Keratinocyte (primary cell): ENCODE results near the gene MAP4K2. TPM values are rescaled to one million over a fixed set of nuclear protein-coding genes. Genes with fewer than 3 reads are reported as not detected.

Experiments
- DNase-seq: peaks from one replicate; pipeline ENCODE4 v3.0.0-alpha.2; 2011; ENCODE audit warnings: low read depth, missing footprints, low spot score
- FAIRE-seq: peaks from 2 replicates; lab custom pipeline; 2011; peaks lifted over from hg19 to GRCh38; lab: Jason Lieb, UNC
- H2AFZ ChIP-seq: 2 replicates; pipeline ENCODE4 v1.6.0; 2012; ENCODE audit warnings: low read length, control low read depth, inconsistent platforms; ENCODE audit not compliant: control insufficient read depth
- H3K27ac ChIP-seq: 2 replicates; pipeline ENCODE4 v1.5.1; 2011; ENCODE audit warnings: low read length; ENCODE audit not compliant: control insufficient read depth, insufficient read depth
- H3K27me3 ChIP-seq: 3 replicates; pipeline ENCODE4 v1.6.0; 2011; ENCODE audit warnings: low read length; ENCODE audit not compliant: control insufficient read depth, insufficient read depth; ENCODE audit errors: extremely low read depth
- H3K36me3 ChIP-seq, 2 experiments: 2 replicates in 1 of 2; 3 replicates in 1 of 2; pipeline ENCODE4 v1.5.1; 2011; ENCODE audit warnings: low read length in 2 of 2, mild to moderate bottlenecking in 1 of 2; ENCODE audit not compliant: control insufficient read depth in 2 of 2, insufficient read depth in 2 of 2; ENCODE audit errors: extremely low read depth in 1 of 2
- H3K4me1 ChIP-seq: 3 replicates; pipeline ENCODE4 v1.5.1; 2011; ENCODE audit warnings: low read length; ENCODE audit not compliant: control insufficient read depth, insufficient read depth; ENCODE audit errors: extremely low read depth
- H3K4me2 ChIP-seq: 3 replicates; pipeline ENCODE4 v1.6.0; 2011; ENCODE audit warnings: low read depth, low read length; ENCODE audit not compliant: control insufficient read depth, insufficient read depth; ENCODE audit errors: extremely low read depth
- H3K4me3 ChIP-seq, 3 experiments: fragments of 200-600 bp in 1 of 3; sonication (generic) in 1 of 3; 2 replicates in 2 of 3; 3 replicates in 1 of 3; pipeline ENCODE4 v1.5.1; 2011 to 2016; ENCODE audit warnings: low read length in 3 of 3, mild to moderate bottlenecking in 3 of 3, control low read depth in 2 of 3, inconsistent platforms in 1 of 3, low read depth in 1 of 3, mixed read lengths in 1 of 3, mixed run types in 1 of 3, moderate library complexity in 1 of 3; ENCODE audit not compliant: control insufficient read depth in 2 of 3, insufficient read depth in 2 of 3; ENCODE audit errors: extremely low read depth in 1 of 3
- H3K79me2 ChIP-seq: 2 replicates; pipeline ENCODE4 v1.6.0; 2012; ENCODE audit warnings: low read length; ENCODE audit not compliant: control insufficient read depth, insufficient read depth
- H3K9ac ChIP-seq: 3 replicates; pipeline ENCODE4 v1.6.0; 2011; ENCODE audit warnings: low read length; ENCODE audit not compliant: control insufficient read depth, insufficient read depth; ENCODE audit errors: extremely low read depth
- H3K9me1 ChIP-seq: 3 replicates; pipeline ENCODE4 v1.6.0; 2011; ENCODE audit warnings: low read length; ENCODE audit not compliant: control insufficient read depth, insufficient read depth; ENCODE audit errors: extremely low read depth
- H3K9me3 ChIP-seq: 2 replicates; pipeline ENCODE4 v1.5.1; 2012; ENCODE audit warnings: low read depth, low read length; ENCODE audit not compliant: control insufficient read depth
- H4K20me1 ChIP-seq: 3 replicates; pipeline ENCODE4 v1.6.0; 2011; ENCODE audit warnings: low read length; ENCODE audit not compliant: control insufficient read depth, insufficient read depth; ENCODE audit errors: extremely low read depth
- EZH2 ChIP-seq: IDR thresholded peaks from one replicate; pipeline ENCODE4 v1.6.1; 2012; ENCODE audit warnings: inconsistent platforms, mild to moderate bottlenecking, low read length, moderate library complexity
- dilution Hi-C: fragments of 300-500 bp; cut with MboI; formaldehyde crosslinking; loops from one replicate; pipeline ENCODE4 v1.7.0; 2020; ENCODE audit warnings: low sequenced_read_pairs; ENCODE audit not compliant: extremely low pct_ligation_motif_present
- polyA plus RNA-seq, 5 experiments: library from polyadenylated mRNA; depleted of rRNA in 3 of 5; stranded (reverse) in 3 of 5; stranded (forward) in 1 of 5; unstranded in 1 of 5; fragments of >200 nt; gene quantifications; 1 replicate in 1 of 5; 2 replicates in 3 of 5; 3 replicates in 1 of 5; pipeline versions ENCODE4 v1.2.1 to v1.2.3, GENCODE V29; 2011 to 2012; ENCODE audit warnings: missing spikeins in 2 of 5, low read depth in 1 of 5, low replicate concordance in 1 of 5
- TF ChIP-seq, protein P1 (sequence below), 3 experiments: IDR thresholded peaks in 1 of 3; conservative IDR thresholded peaks in 1 of 3; optimal IDR thresholded peaks in 1 of 3; 2 replicates in 2 of 3; 3 replicates in 1 of 3; pipeline versions ENCODE3 to v1.5.1; 2011; ENCODE audit warnings: low read length in 3 of 3, mild to moderate bottlenecking in 3 of 3, moderate library complexity in 2 of 3, control low read depth in 1 of 3, inconsistent platforms in 1 of 3; ENCODE audit not compliant: insufficient read depth in 2 of 3; ENCODE audit errors: extremely low read depth in 1 of 3

Gene MAP4K2
- polyA plus RNA-seq, 1 donor (not counting 4 experiments of a cell fraction or from before 2014, with no cell fraction given): 6.7 TPM

- Histone ChIP-seq H3K79me2 (no peaks in the 10 kb centered on the region), H3K27me3 (no peaks in the 10 kb centered on the region), H4K20me1 (no peaks in the 10 kb centered on the region), H3K4me2 (no peak overlapping the region), H3K36me3 (peaks cover 20 to 41% of the 10 kb centered on the region in 2 experiments), H3K9me1 (no peaks in the 10 kb centered on the region), H3K4me1 (peaks cover 11% of the 10 kb centered on the region), H2AFZ (no peak overlapping the region), H3K27ac (no peak overlapping the region), H3K9me3 (no peaks in the 10 kb centered on the region), H3K9ac (no peak overlapping the region), H3K4me3 (no peak overlapping the region)
- dilution Hi-C loops: no loop called here
- TF ChIP-seq EZH2: no peak
- TF ChIP-seq, protein P1, sequence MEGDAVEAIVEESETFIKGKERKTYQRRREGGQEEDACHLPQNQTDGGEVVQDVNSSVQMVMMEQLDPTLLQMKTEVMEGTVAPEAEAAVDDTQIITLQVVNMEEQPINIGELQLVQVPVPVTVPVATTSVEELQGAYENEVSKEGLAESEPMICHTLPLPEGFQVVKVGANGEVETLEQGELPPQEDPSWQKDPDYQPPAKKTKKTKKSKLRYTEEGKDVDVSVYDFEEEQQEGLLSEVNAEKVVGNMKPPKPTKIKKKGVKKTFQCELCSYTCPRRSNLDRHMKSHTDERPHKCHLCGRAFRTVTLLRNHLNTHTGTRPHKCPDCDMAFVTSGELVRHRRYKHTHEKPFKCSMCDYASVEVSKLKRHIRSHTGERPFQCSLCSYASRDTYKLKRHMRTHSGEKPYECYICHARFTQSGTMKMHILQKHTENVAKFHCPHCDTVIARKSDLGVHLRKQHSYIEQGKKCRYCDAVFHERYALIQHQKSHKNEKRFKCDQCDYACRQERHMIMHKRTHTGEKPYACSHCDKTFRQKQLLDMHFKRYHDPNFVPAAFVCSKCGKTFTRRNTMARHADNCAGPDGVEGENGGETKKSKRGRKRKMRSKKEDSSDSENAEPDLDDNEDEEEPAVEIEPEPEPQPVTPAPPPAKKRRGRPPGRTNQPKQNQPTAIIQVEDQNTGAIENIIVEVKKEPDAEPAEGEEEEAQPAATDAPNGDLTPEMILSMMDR (optimal IDR thresholded peaks at IDR 0.05 in 1 of 3, IDR thresholded peaks at IDR 0.05 in 1 of 3, conservative IDR thresholded peaks at IDR 0.05 in 1 of 3; ENCODE audit: extremely low read depth in 1 of 3, insufficient read depth in 2 of 3, low read length in 3 of 3): no peak
- DNase-seq (no peak), FAIRE-seq (no peak)
Observed at GRCh38 chr11:64836448-64837072, 33.5 kb upstream of the MAP4K2 start.

GRCh38 chr11:64835616-64836447 is 32.8 kb upstream of the MAP4K2 start:
- TF ChIP-seq EZH2: no peak
- TF ChIP-seq, protein P1 (optimal IDR thresholded peaks at IDR 0.05 in 1 of 3, IDR thresholded peaks at IDR 0.05 in 1 of 3, conservative IDR thresholded peaks at IDR 0.05 in 1 of 3; ENCODE audit: extremely low read depth in 1 of 3, insufficient read depth in 2 of 3, low read length in 3 of 3): no peak
- Histone ChIP-seq H3K9ac (peak overlapping the region; percentile 43), H3K27me3 (no peaks in the 10 kb centered on the region), H3K79me2 (no peaks in the 10 kb centered on the region), H3K4me1 (peaks cover 11% of the 10 kb centered on the region), H3K9me3 (no peaks in the 10 kb centered on the region), H3K9me1 (no peaks in the 10 kb centered on the region), H3K36me3 (peaks cover 20 to 44% of the 10 kb centered on the region in 2 experiments), H2AFZ (no peak overlapping the region), H4K20me1 (no peaks in the 10 kb centered on the region), H3K27ac (peak overlapping the region; percentile 57), H3K4me2 (peak overlapping the region; percentile 34), H3K4me3 (no peak overlapping the region)
- no peak for FAIRE-seq
- dilution Hi-C loops: no loop called here
- no peak for DNase-seq
